DND-41 (cell line): ENCODE data around the gene HELZ.

Source experiments
- ATAC-seq: fragments of 200-7000 bp; cut with Tn5 transposase; 3 replicates; pipeline ENCODE4 v1.9.1; 2021; ENCODE audit warnings: low read depth; ENCODE audit not compliant: insufficient read depth
- DNase-seq: peaks from one replicate; pipeline ENCODE4 v3.0.0-alpha.2; 2020
- H2AFZ ChIP-seq: 2 replicates; pipeline ENCODE4 v1.6.0; 2012; ENCODE audit warnings: low read depth, low read length
- H3K27ac ChIP-seq: 2 replicates; pipeline ENCODE4 v1.5.1; 2012; ENCODE audit warnings: low read length, inconsistent platforms
- H3K27me3 ChIP-seq: fragments of 200-600 bp; sonication (generic); 2 replicates; pipeline ENCODE4 v1.6.0; 2012; ENCODE audit warnings: low read length, mild to moderate bottlenecking, inconsistent platforms; ENCODE audit not compliant: insufficient read depth, poor library complexity
- H3K36me3 ChIP-seq: 2 replicates; pipeline ENCODE4 v1.5.1; 2012; ENCODE audit warnings: low read length, inconsistent platforms; ENCODE audit not compliant: insufficient read depth
- H3K4me1 ChIP-seq: 2 replicates; pipeline ENCODE4 v1.5.1; 2012; ENCODE audit warnings: mild to moderate bottlenecking, low read length; ENCODE audit not compliant: insufficient read depth
- H3K4me2 ChIP-seq: 2 replicates; pipeline ENCODE4 v1.6.0; 2012; ENCODE audit warnings: mild to moderate bottlenecking, moderate library complexity, low read length, inconsistent platforms; ENCODE audit not compliant: insufficient read depth
- H3K4me3 ChIP-seq, 2 experiments: fragments of 200-600 bp in 1 of 2; shearing (Covaris generic) in 1 of 2; 2 replicates each; pipeline ENCODE4 v1.5.1; 2012 to 2016; ENCODE audit warnings: inconsistent platforms in 2 of 2, low read length in 2 of 2, mild to moderate bottlenecking in 2 of 2, low read depth in 1 of 2, moderate library complexity in 1 of 2
- H3K79me2 ChIP-seq: 2 replicates; pipeline ENCODE4 v1.6.0; 2012; ENCODE audit warnings: low read length, inconsistent platforms; ENCODE audit not compliant: insufficient read depth
- H3K9ac ChIP-seq: 2 replicates; pipeline ENCODE4 v1.6.0; 2012; ENCODE audit warnings: low read depth, mild to moderate bottlenecking, inconsistent platforms, low read length, moderate library complexity
- H3K9me3 ChIP-seq: 2 replicates; pipeline ENCODE4 v1.5.1; 2012; ENCODE audit warnings: low read length, moderate library complexity, mild to moderate bottlenecking, inconsistent platforms; ENCODE audit not compliant: insufficient read depth, severe bottlenecking
- H4K20me1 ChIP-seq: 2 replicates; pipeline ENCODE4 v1.6.0; 2012; ENCODE audit warnings: low read length; ENCODE audit not compliant: insufficient read depth
- EZH2 ChIP-seq: IDR thresholded peaks from 3 replicates; pipeline ENCODE4 v1.6.1; 2012; ENCODE audit warnings: borderline replicate concordance, low read depth, mild to moderate bottlenecking, moderate library complexity, low read length, inconsistent platforms; ENCODE audit not compliant: severe bottlenecking
- TF ChIP-seq, protein P1 (sequence below): IDR thresholded peaks from 2 replicates; pipeline ENCODE4 v1.5.1; 2012; ENCODE audit warnings: borderline replicate concordance, low read length, moderate library complexity, mild to moderate bottlenecking; ENCODE audit not compliant: poor library complexity, severe bottlenecking; ENCODE audit errors: extremely low read depth

The HELZ gene

DNA sequence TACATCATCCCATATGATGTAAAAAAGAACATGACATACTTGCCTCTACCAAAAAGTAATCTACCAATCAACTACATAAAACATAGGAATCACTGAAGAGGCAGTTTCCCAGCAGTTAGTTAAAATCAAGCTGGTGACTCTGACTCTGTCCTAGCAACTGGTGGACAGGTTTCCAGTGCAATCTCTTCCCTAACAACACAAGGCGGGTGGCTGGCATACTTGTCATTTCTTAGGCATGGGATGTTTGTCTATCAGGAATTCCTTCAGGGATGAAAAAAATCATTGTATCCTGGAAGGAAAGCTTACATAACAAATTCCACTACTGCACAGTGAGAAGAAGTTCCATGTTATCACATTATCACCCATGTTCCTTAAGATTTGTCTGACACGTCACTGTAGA, 50.9 kb downstream of the HELZ start:
- Histone ChIP-seq H3K9me3 (no peaks in the 10 kb centered on the region), H3K27ac (no peak overlapping the region), H3K4me1 (no peaks in the 10 kb centered on the region), H3K4me3 (no peak overlapping the region), H4K20me1 (peaks cover 3% of the 10 kb centered on the region; the same call in 1 of the 2 replicates), H2AFZ (no peak overlapping the region), H3K36me3 (peaks cover 55% of the 10 kb centered on the region), H3K9ac (no peak overlapping the region), H3K27me3 (no peaks in the 10 kb centered on the region), H3K4me2 (no peak overlapping the region), H3K79me2 (peaks cover 7% of the 10 kb centered on the region; the same call in 1 of the 2 replicates)
- DNase-seq, result no peak
- ATAC-seq, result no peak
- TF ChIP-seq, protein P1, sequence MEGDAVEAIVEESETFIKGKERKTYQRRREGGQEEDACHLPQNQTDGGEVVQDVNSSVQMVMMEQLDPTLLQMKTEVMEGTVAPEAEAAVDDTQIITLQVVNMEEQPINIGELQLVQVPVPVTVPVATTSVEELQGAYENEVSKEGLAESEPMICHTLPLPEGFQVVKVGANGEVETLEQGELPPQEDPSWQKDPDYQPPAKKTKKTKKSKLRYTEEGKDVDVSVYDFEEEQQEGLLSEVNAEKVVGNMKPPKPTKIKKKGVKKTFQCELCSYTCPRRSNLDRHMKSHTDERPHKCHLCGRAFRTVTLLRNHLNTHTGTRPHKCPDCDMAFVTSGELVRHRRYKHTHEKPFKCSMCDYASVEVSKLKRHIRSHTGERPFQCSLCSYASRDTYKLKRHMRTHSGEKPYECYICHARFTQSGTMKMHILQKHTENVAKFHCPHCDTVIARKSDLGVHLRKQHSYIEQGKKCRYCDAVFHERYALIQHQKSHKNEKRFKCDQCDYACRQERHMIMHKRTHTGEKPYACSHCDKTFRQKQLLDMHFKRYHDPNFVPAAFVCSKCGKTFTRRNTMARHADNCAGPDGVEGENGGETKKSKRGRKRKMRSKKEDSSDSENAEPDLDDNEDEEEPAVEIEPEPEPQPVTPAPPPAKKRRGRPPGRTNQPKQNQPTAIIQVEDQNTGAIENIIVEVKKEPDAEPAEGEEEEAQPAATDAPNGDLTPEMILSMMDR, result no peak
- no peak for TF ChIP-seq EZH2

DNA sequence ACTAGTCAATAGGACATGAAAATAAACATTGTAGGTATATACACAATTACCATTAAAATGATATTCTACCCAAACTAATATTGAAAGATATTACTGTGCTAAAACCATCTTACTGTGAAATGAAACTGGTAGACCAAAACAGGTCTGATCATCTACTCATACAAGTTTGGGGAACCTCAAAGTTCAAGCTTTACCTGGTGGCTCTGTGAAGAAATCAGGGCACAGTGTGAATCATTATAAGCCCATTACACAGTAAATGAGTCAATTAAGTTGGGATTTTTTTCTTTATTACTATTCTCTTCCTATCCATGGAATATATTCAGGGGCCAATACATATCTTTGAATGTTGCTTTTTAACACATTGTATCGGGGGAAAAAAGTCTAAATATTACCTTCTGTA, 57.1 kb downstream of the HELZ start:
- TF ChIP-seq, protein P1, result no peak
- no peak for TF ChIP-seq EZH2
- no peak for ATAC-seq
- DNase-seq, result no peak
- no peaks in the 10 kb centered on the region for H3K79me2 ChIP-seq
- H2AFZ ChIP-seq, result no peak overlapping the region
- no peaks in the 10 kb centered on the region for H3K4me1 ChIP-seq
- H3K27me3 ChIP-seq, result no peaks in the 10 kb centered on the region
- no peak overlapping the region for H3K9ac ChIP-seq
- H3K36me3 ChIP-seq, result peaks cover 52% of the 10 kb centered on the region
- no peaks in the 10 kb centered on the region; the same call in 1 of the 2 replicates for H4K20me1 ChIP-seq
- no peak overlapping the region for H3K27ac ChIP-seq
- no peak overlapping the region for H3K4me3 ChIP-seq
- H3K4me2 ChIP-seq, result no peak overlapping the region
- no peaks in the 10 kb centered on the region for H3K9me3 ChIP-seq

DNA sequence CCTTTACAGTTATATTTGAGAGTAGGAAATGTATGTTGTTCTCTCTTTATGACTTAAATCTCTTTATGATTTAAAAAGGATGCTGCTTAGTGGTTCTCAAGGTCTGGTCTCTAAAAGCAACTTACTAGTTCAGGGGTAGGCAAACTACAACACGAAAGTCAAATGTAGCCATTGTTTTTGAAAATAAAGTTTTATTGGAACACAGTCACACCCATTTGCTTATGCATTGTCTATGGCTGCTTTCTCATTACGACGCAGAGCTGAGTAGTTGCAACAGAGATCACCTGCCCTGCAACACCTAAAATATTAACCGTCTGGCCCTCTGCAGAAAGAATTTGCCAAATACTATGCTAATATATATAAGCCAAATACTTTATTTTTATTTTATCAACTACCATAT, 58.2 kb downstream of the HELZ start:
- no peak overlapping the region for H3K27ac ChIP-seq
- no peak overlapping the region for H3K9ac ChIP-seq
- no peak overlapping the region for H2AFZ ChIP-seq
- TF ChIP-seq, protein P1, result no peak
- TF ChIP-seq EZH2, result no peak
- H3K4me3 ChIP-seq, result no peak overlapping the region
- H3K4me1 ChIP-seq, result no peaks in the 10 kb centered on the region
- no peak for DNase-seq
- H3K36me3 ChIP-seq, result peaks cover 53% of the 10 kb centered on the region
- no peaks in the 10 kb centered on the region for H3K79me2 ChIP-seq
- H3K9me3 ChIP-seq, result no peaks in the 10 kb centered on the region
- no peaks in the 10 kb centered on the region; the same call in 1 of the 2 replicates for H4K20me1 ChIP-seq
- H3K27me3 ChIP-seq, result no peaks in the 10 kb centered on the region
- H3K4me2 ChIP-seq, result no peak overlapping the region
- ATAC-seq, result no peak

DNA sequence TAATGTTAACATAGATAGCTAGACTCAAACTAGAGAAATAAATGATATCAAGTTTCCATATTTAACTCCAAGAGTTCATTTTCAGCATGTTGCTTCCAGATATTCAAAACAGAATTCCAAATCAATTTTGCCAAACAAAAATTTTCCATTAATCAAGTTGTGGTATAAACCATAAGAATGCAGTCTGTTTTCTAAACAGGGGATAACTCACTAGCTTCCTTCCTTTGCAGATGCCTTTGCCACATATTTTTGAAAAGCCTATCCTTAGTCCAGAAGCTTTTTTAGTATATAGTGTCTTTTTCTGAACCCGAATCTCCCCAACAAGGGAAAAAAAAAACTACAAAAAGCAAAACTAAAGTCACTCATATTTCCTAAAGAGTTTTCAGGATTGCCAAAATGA, 61.5 kb downstream of the HELZ start:
- Histone ChIP-seq H2AFZ (no peak overlapping the region), H3K27me3 (no peaks in the 10 kb centered on the region), H3K36me3 (peaks cover 45% of the 10 kb centered on the region), H3K27ac (no peak overlapping the region), H3K4me3 (no peak overlapping the region), H3K4me2 (no peak overlapping the region), H3K4me1 (no peaks in the 10 kb centered on the region), H3K79me2 (no peaks in the 10 kb centered on the region), H3K9me3 (no peaks in the 10 kb centered on the region), H3K9ac (no peak overlapping the region), H4K20me1 (no peaks in the 10 kb centered on the region)
- no peak for DNase-seq
- ATAC-seq, result no peak
- TF ChIP-seq, protein P1, result no peak
- no peak for TF ChIP-seq EZH2
